WI38 (cell line): ENCODE results near the gene CDK19.

ENCODE experiments used
- H3K4me3 ChIP-seq: 2 replicates; pipeline ENCODE4 v1.5.1; 2011; ENCODE audit warnings: low read depth, mild to moderate bottlenecking, control low read depth, low read length
- CTCF ChIP-seq: IDR thresholded peaks from 2 replicates; pipeline ENCODE4 v1.5.1; 2012; ENCODE audit warnings: low read depth, mild to moderate bottlenecking, control low read depth, low read length

Gene CDK19

GRCh38 chr6:110574817-110575216 lies 240.5 kb downstream of the CDK19 start:
- no peak overlapping the region for H3K4me3 ChIP-seq
- TF ChIP-seq CTCF: no peak

GRCh38 chr6:110573537-110573936 lies 241.7 kb downstream of the CDK19 start:
- H3K4me3 ChIP-seq: no peak overlapping the region
- TF ChIP-seq CTCF: no peak

GRCh38 chr6:110573136-110573535 lies 242.1 kb downstream of the CDK19 start:
- no peak overlapping the region for H3K4me3 ChIP-seq
- TF ChIP-seq CTCF: no peak

GRCh38 chr6:110567957-110568696 lies 247.1 kb downstream of the CDK19 start:
- H3K4me3 ChIP-seq: no peak overlapping the region
- TF ChIP-seq CTCF: no peak

- no peak for TF ChIP-seq CTCF
- no peak overlapping the region for H3K4me3 ChIP-seq
These were observed 248.7 kb downstream of the CDK19 start for GRCh38 chr6:110566346-110567125.

- no peak overlapping the region for H3K4me3 ChIP-seq
- TF ChIP-seq CTCF: no peak
These were observed 250.4 kb downstream of the CDK19 start for GRCh38 chr6:110564703-110565421.

GRCh38 chr6:110563711-110564110 lies 251.6 kb downstream of the CDK19 start:
- TF ChIP-seq CTCF: no peak
- no peak overlapping the region for H3K4me3 ChIP-seq
